Measurements from ENCODE around the gene ARHGAP28.
"Not testable (repeated sequence)": the region's sequence is repeated elsewhere in the genome, so short reads cannot be mapped to it uniquely, and the experiment has no call there.

Gene ARHGAP28

GRCh38 chr18:6843308-6843707 lies 113.8 kb downstream of the ARHGAP28 start:
- Histone ChIP-seq H3K4ac (ENCODE audit: low read depth in 1 of 2, low read length in 2 of 2) (no peak overlapping the region), H3K9me3 (ENCODE audit: control insufficient read depth, low read length) (no peaks in the 10 kb centered on the region), H2AK5ac (ENCODE audit: low read length, severe bottlenecking) (no peak overlapping the region), H3K79me1 (replicated peaks; ENCODE audit: low read length, poor library complexity, severe bottlenecking) (no peaks in the 10 kb centered on the region), H3K14ac (ENCODE audit: low read length in 2 of 2) (no peak overlapping the region), H3K9ac (ENCODE audit: low read length) (no peak overlapping the region), H3K27me3 (ENCODE audit: control insufficient read depth in 1 of 2, insufficient read depth in 1 of 2, low read length in 2 of 2) (no peaks in the 10 kb centered on the region), H4K8ac (ENCODE audit: low read length) (no peak overlapping the region), H3K36me3 (ENCODE audit: control insufficient read depth in 1 of 2, insufficient read depth in 2 of 2, low read depth in 1 of 2, low read length in 2 of 2) (no peaks in the 10 kb centered on the region), H3K18ac (ENCODE audit: low read depth in 1 of 2, low read length in 2 of 2) (no peak overlapping the region), H4K91ac (ENCODE audit: low read length) (no peak overlapping the region), H2BK12ac (ENCODE audit: low read length in 2 of 2) (no peak overlapping the region), H2BK5ac (ENCODE audit: low read depth, low read length, poor library complexity, severe bottlenecking) (no peak overlapping the region), H3K4me3 (ENCODE audit: insufficient read depth in 1 of 2, low read depth in 1 of 2, low read length in 2 of 2) (no peak overlapping the region), H3K4me2 (ENCODE audit: low read length, poor library complexity, severe bottlenecking) (no peak overlapping the region), H3K27ac (ENCODE audit: low read length, poor library complexity, severe bottlenecking) (no peak overlapping the region), H2AFZ (ENCODE audit: low read depth, low read length) (no peak overlapping the region), H2BK120ac (ENCODE audit: low read depth, low read length) (no peak overlapping the region), H2BK15ac (ENCODE audit: low read depth, poor library complexity, severe bottlenecking) (no peak overlapping the region), H3K23ac (ENCODE audit: low read length in 2 of 2) (no peak overlapping the region), H3K4me1 (ENCODE audit: control insufficient read depth, insufficient read depth, low read depth, low read length) (no peaks in the 10 kb centered on the region)
- no peak for DNase-seq
- 64% methylated on average over 2 of the region's 2 CpGs for WGBS

GRCh38 chr18:6845521-6845920 lies 116.0 kb downstream of the ARHGAP28 start:
- H3K4me3 ChIP-seq (ENCODE audit: insufficient read depth in 1 of 2, low read depth in 1 of 2, low read length in 2 of 2); H2BK15ac ChIP-seq (ENCODE audit: low read depth, poor library complexity, severe bottlenecking); H3K9me3 ChIP-seq (ENCODE audit: control insufficient read depth, low read length); H3K36me3 ChIP-seq (ENCODE audit: control insufficient read depth in 1 of 2, insufficient read depth in 2 of 2, low read depth in 1 of 2, low read length in 2 of 2); H2AK5ac ChIP-seq (ENCODE audit: low read length, severe bottlenecking); H2BK5ac ChIP-seq (ENCODE audit: low read depth, low read length, poor library complexity, severe bottlenecking); H3K4me2 ChIP-seq (ENCODE audit: low read length, poor library complexity, severe bottlenecking); H3K27me3 ChIP-seq (ENCODE audit: control insufficient read depth in 1 of 2, insufficient read depth in 1 of 2, low read length in 2 of 2); H3K4me1 ChIP-seq (ENCODE audit: control insufficient read depth, insufficient read depth, low read depth, low read length); H3K18ac ChIP-seq (ENCODE audit: low read depth in 1 of 2, low read length in 2 of 2); H3K4ac ChIP-seq (ENCODE audit: low read depth in 1 of 2, low read length in 2 of 2); H3K79me1 ChIP-seq (replicated peaks; ENCODE audit: low read length, poor library complexity, severe bottlenecking); H2BK12ac ChIP-seq (ENCODE audit: low read length in 2 of 2); DNase-seq; H2AFZ ChIP-seq (ENCODE audit: low read depth, low read length); H4K8ac ChIP-seq (ENCODE audit: low read length); H4K91ac ChIP-seq (ENCODE audit: low read length); H3K23ac ChIP-seq (ENCODE audit: low read length in 2 of 2); H3K14ac ChIP-seq (ENCODE audit: low read length in 2 of 2); H3K9ac ChIP-seq (ENCODE audit: low read length); H3K27ac ChIP-seq (ENCODE audit: low read length, poor library complexity, severe bottlenecking); H2BK120ac ChIP-seq (ENCODE audit: low read depth, low read length): not testable (repeated sequence)
- WGBS = 71% methylated on average over 1 of the region's 1 CpG

GRCh38 chr18:6850396-6850795 lies 120.9 kb downstream of the ARHGAP28 start:
- H3K27me3 ChIP-seq (ENCODE audit: control insufficient read depth in 1 of 2, insufficient read depth in 1 of 2, low read length in 2 of 2) = no peaks in the 10 kb centered on the region
- no peak overlapping the region for H2BK5ac ChIP-seq (ENCODE audit: low read depth, low read length, poor library complexity, severe bottlenecking)
- no peak overlapping the region for H3K4ac ChIP-seq (ENCODE audit: low read depth in 1 of 2, low read length in 2 of 2)
- DNase-seq = no peak
- H2AFZ ChIP-seq (ENCODE audit: low read depth, low read length) = no peak overlapping the region
- H3K9me3 ChIP-seq (ENCODE audit: control insufficient read depth, low read length) = peaks cover 11% of the 10 kb centered on the region
- no peak overlapping the region for H2BK12ac ChIP-seq (ENCODE audit: low read length in 2 of 2)
- no peak overlapping the region for H2AK5ac ChIP-seq (ENCODE audit: low read length, severe bottlenecking)
- H3K4me2 ChIP-seq (ENCODE audit: low read length, poor library complexity, severe bottlenecking) = no peak overlapping the region
- H3K36me3 ChIP-seq (ENCODE audit: control insufficient read depth in 1 of 2, insufficient read depth in 2 of 2, low read depth in 1 of 2, low read length in 2 of 2) = peaks cover 8 to 28% of the 10 kb centered on the region in 2 experiments
- H3K79me1 ChIP-seq (replicated peaks; ENCODE audit: low read length, poor library complexity, severe bottlenecking) = no peaks in the 10 kb centered on the region
- H2BK15ac ChIP-seq (ENCODE audit: low read depth, poor library complexity, severe bottlenecking) = no peak overlapping the region
- no peak overlapping the region for H3K9ac ChIP-seq (ENCODE audit: low read length)
- no peak overlapping the region for H4K8ac ChIP-seq (ENCODE audit: low read length)
- H3K4me3 ChIP-seq (ENCODE audit: insufficient read depth in 1 of 2, low read depth in 1 of 2, low read length in 2 of 2) = no peak overlapping the region
- H3K14ac ChIP-seq (ENCODE audit: low read length in 2 of 2) = no peak overlapping the region
- no peak overlapping the region for H4K91ac ChIP-seq (ENCODE audit: low read length)
- H3K4me1 ChIP-seq (ENCODE audit: control insufficient read depth, insufficient read depth, low read depth, low read length) = no peaks in the 10 kb centered on the region
- H2BK120ac ChIP-seq (ENCODE audit: low read depth, low read length) = no peak overlapping the region
- H3K18ac ChIP-seq (ENCODE audit: low read depth in 1 of 2, low read length in 2 of 2) = no peak overlapping the region
- no peak overlapping the region for H3K27ac ChIP-seq (ENCODE audit: low read length, poor library complexity, severe bottlenecking)
- WGBS = 100% methylated on average over 1 of the region's 1 CpG
- no peak overlapping the region for H3K23ac ChIP-seq (ENCODE audit: low read length in 2 of 2)

- H3K9me3 ChIP-seq (ENCODE audit: control insufficient read depth, low read length) = peaks cover 11% of the 10 kb centered on the region
- peaks cover 2% of the 10 kb centered on the region for H3K4me1 ChIP-seq (ENCODE audit: control insufficient read depth, insufficient read depth, low read depth, low read length)
- H3K14ac ChIP-seq (ENCODE audit: low read length in 2 of 2) = no peak overlapping the region
- H4K8ac ChIP-seq (ENCODE audit: low read length) = no peak overlapping the region
- no peak for DNase-seq
- H2AK5ac ChIP-seq (ENCODE audit: low read length, severe bottlenecking) = no peak overlapping the region
- H3K27me3 ChIP-seq (ENCODE audit: control insufficient read depth in 1 of 2, insufficient read depth in 1 of 2, low read length in 2 of 2) = no peaks in the 10 kb centered on the region
- no peak overlapping the region for H3K4ac ChIP-seq (ENCODE audit: low read depth in 1 of 2, low read length in 2 of 2)
- peaks cover 12 to 28% of the 10 kb centered on the region in 2 experiments for H3K36me3 ChIP-seq (ENCODE audit: control insufficient read depth in 1 of 2, insufficient read depth in 2 of 2, low read depth in 1 of 2, low read length in 2 of 2)
- no peak overlapping the region for H2BK120ac ChIP-seq (ENCODE audit: low read depth, low read length)
- WGBS = 100% methylated on average over 1 of the region's 2 CpGs
- no peak overlapping the region for H2BK15ac ChIP-seq (ENCODE audit: low read depth, poor library complexity, severe bottlenecking)
- H2BK5ac ChIP-seq (ENCODE audit: low read depth, low read length, poor library complexity, severe bottlenecking) = no peak overlapping the region
- H3K9ac ChIP-seq (ENCODE audit: low read length) = no peak overlapping the region
- H3K18ac ChIP-seq (ENCODE audit: low read depth in 1 of 2, low read length in 2 of 2) = no peak overlapping the region
- no peak overlapping the region for H3K23ac ChIP-seq (ENCODE audit: low read length in 2 of 2)
- no peak overlapping the region for H3K27ac ChIP-seq (ENCODE audit: low read length, poor library complexity, severe bottlenecking)
- no peak overlapping the region for H2AFZ ChIP-seq (ENCODE audit: low read depth, low read length)
- H3K79me1 ChIP-seq (replicated peaks; ENCODE audit: low read length, poor library complexity, severe bottlenecking) = no peaks in the 10 kb centered on the region
- no peak overlapping the region for H2BK12ac ChIP-seq (ENCODE audit: low read length in 2 of 2)
- H4K91ac ChIP-seq (ENCODE audit: low read length) = no peak overlapping the region
- no peak overlapping the region for H3K4me2 ChIP-seq (ENCODE audit: low read length, poor library complexity, severe bottlenecking)
- no peak overlapping the region for H3K4me3 ChIP-seq (ENCODE audit: insufficient read depth in 1 of 2, low read depth in 1 of 2, low read length in 2 of 2)
These were observed 122.0 kb downstream of the ARHGAP28 start for GRCh38 chr18:6851480-6851879.
